Stimulated activated CD8-positive, alpha-beta memory T cell treated with anti-CD3 and anti-CD28 coated beads, Interleukin-12 subunit alpha, Interleukin-12 subunit beta, amount 100 ng/mL, for 24 hours (primary cell): ENCODE measurements around the gene ESRRA.
"Not testable (repeated sequence)": the region's sequence is repeated elsewhere in the genome, so short reads cannot be mapped to it uniquely, and the experiment has no call there.

Experiments
- DNase-seq: peaks from one replicate; pipeline ENCODE4 v3.0.0-alpha.2; 2020; ENCODE audit errors: extremely low read depth

ESRRA gene

DNA sequence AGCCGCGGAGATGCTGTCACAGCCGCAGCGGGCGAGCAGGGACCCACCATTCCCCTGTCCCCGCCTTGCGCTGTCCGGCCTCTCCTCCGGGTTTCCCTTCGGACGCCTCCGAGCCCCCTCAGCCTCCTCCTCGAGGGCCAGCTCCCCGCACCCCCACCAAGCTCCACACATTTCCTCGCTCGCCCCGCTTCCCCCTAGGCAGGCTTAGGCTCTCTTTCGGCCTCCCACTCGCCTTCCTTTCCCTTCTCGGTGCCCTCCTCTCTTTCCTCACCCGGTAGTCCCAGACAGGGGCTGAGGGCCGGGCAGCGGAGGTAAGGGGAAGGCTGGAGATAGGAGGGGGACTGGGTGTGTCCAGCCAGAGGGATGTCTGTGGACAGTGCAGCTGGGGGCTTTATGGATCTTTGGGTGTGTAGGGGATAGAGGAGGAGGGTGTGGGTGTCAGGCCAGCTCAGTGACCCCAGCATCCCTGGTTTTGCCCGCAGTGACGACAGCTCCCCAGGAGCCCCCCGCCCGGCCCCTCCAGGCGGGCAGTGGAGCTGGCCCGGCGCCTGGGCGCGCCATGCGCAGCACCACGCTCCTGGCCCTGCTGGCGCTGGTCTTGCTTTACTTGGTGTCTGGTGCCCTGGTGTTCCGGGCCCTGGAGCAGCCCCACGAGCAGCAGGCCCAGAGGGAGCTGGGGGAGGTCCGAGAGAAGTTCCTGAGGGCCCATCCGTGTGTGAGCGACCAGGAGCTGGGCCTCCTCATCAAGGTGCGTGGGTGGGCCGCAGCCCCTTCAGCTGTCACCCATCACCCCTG is 12.7 kb upstream of the ESRRA start:
- no peak for DNase-seq

GRCh38 chr11:64294774-64295173 is 10.6 kb upstream of the ESRRA start:
- no peak for DNase-seq

DNA sequence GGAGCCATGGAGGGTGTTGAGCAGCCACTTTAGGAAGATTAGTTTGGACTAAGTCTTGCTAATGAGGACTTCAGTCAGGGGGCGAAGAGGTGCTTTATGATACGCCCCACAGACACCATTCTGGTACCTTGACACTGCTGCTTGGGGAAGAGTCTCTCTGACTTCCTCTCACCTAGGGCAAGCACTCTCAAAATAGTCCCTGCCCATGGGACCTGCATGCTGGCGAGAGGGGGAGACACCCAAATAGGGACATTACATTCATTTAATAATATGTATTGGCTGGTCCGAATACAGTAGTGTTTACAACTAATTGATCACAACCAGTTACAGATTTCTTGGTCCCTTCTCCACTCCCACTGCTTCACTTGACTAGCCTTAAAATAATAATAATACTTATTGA is 9.6 kb upstream of the ESRRA start:
- DNase-seq, result no peak

GRCh38 chr11:64296236-64296635 is 9.1 kb upstream of the ESRRA start:
- no peak for DNase-seq

DNA sequence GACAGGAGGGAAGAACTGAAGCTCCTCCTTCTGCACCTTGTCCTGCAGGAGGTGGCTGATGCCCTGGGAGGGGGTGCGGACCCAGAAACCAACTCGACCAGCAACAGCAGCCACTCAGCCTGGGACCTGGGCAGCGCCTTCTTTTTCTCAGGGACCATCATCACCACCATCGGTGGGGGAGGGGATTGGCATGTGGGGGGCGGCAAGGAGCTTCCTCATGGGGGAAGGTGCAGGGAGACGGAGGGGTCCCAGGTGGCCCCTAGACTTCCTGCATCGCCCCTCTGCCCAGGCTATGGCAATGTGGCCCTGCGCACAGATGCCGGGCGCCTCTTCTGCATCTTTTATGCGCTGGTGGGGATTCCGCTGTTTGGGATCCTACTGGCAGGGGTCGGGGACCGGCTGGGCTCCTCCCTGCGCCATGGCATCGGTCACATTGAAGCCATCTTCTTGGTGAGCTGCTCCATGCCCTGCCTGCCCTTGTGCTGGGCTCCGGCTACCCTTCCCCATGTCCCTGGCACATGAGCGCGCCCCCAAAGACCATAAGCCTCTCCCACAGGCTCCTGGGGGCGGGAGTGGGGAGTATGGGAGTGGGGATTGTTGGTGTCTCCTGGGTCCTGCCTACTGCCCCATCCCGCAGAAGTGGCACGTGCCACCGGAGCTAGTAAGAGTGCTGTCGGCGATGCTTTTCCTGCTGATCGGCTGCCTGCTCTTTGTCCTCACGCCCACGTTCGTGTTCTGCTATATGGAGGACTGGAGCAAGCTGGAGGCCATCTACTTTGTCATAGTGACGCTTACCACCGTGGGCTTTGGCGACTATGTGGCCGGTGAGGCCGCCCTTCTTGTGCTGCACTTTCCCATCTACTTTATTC is 8.3 kb upstream of the ESRRA start:
- no peak for DNase-seq

DNA sequence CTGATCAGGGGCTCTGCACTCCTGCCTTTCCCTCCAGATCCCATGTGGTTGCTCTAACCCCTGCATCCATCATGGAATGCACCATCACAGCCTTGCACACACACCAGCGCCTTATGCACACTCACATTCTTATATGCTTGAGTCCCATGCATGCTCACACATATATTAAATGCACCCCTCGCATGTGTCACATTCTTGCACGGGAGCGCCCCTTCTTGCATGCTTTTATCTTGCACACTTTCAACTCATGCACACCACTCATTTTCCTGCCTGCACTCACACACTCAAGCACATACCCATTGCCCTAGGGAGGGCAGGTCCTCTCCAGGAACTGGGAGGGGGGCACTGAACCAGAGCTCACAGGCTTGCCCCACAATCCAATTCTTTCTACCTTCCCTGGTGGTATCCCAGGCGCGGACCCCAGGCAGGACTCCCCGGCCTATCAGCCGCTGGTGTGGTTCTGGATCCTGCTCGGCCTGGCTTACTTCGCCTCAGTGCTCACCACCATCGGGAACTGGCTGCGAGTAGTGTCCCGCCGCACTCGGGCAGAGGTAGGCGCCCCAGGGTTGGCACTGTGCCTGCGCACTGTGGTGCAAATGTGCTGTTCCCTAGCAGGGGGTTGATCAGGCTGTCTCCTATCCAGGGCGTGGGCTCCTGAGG is 7.5 kb upstream of the ESRRA start:
- no peak for DNase-seq

GRCh38 chr11:64298966-64299846 is 6.1 kb upstream of the ESRRA start:
- DNase-seq, result no peak

DNA sequence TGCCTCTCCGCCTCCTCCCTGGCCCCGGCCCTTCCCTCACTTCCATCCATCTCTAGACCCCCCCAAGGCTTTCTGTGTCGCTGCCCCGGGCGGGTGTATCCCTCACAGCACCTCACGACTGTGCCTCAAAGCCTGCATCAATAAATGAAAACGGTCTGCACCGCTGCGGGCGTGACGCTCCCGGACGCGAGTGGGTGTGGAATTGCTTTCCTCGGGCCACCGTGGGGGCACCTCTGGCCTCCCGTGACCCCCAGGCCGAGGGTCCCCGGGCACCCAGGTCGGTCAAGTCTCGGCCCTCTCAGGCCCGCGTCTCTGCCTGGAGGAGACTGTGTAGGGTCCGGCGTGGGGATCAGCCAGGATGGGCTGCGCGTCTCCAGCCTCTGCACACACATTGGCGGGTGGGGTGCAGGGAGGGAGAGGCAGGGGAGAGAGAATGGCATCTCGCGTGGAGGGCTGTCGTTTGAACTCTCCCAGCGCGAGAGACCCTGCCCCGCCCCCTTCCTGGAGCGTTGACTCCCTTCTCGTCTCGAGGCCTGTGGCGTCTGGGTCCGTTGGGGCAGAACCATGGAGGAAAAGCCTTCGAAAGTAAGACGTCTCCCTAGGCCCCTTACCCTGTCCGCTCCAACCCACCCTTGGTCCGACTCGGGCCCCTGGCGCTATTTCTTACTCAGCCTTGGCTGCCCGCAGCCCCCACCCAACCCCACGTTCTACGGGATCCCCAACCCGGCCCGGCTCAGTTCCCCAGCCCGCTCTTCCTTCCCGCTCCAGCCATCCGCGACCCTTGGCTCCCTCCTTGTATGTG is 5.3 kb upstream of the ESRRA start, which contains the start of gene CATSPERZ:
Gene CATSPERZ (plus strand): TSS at position 512 of the 802 bp plus-strand sequence. CDS start 53 bp downstream, at position 565.
- no peak for DNase-seq

DNA sequence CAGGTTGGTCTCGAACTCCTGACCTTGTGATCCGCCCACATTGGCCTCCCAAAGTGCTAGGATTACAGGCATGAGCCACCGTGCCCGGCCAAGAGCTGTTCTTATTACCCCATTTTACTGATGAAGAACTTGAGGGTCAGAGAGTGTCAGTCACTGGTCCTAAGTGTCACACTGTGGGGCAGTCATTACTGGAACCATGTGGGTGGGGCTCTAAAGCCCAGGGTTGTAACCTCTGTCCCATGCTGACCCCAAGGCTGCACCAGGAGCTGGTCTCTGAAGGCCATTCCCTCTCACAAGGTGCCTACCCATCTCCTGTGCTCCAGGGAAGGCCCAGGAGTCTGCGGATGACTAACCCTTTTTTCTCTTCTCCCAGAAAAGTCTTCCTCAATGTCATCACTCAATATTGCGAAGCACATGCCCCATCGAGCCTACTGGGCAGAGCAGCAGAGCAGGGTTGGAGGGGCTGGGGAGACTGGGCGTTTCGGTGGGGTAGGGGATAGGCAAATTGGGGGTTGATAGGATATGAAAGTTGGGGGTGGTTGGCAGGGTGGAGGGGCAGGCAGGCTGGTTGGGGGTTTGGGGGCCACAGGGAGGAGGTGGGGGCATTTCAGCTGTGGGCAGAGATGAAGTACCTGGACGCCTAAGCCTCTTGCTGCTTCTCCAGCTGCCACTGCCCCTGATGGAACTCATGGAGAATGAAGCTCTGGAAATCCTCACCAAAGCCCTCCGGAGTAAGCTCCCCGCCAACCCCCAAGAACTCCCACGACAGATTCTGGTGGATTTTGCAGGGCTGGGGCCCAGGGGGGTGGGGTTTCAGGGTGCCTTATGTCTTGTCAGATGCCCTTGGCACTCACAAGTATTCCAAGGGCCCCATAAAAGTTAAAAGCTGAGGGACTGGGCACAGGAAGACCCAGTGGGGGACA is 2.0 kb upstream of the ESRRA start:
- DNase-seq, result no peak

DNA sequence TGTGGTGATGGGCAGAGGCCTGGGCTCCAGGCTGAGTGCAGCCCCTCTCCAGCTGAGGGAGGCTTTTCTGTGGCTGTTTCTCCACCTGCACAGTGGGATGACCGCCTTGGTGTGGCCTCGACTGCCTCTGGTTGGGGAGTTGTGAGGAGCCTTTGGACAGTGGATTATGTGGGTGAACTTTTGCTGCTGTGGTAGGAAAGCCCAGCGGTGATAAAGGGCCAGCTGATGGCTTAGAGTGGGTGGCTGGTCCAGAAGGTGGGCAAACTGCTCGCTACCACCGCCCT is 1.4 kb upstream of the ESRRA start:
- DNase-seq, result no peak

DNA sequence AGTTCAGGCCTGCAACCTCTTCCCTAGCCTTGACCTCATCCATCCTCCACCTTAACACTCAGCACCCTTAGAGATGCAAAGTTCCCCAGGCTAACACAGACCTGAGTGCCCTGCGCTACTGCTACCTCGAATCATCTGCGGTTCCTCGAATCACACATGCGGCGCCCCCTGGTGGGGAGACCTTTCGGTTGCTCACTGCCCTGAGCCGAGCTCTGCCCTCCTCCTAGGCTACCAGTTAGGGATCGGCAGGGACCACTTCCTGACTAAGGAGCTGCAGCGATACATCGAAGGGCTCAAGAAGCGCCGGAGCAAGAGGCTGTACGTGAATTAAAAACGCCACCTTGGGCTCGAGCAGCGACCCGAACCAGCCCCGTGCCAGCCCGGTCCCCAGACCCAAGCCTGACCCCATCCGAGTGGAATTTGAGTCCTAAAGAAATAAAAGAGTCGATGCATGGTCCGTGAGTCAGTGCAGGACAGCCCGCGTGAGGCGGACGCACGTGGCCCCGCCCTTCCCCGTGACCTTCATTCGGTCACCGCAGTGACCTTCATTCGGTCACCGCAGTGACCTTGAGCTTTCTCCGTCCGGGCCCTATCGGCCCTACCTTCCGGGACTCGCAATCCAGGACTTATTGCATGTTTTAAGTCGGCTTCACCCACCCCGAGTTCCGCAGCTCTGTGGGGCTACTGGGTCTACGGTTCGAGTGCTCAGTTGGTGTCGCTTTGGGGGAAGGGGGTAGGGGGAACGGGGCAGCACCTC is 830 bp upstream of the ESRRA start:
- DNase-seq, result peak; percentile 91

GRCh38 chr11:64305691-64306562 is 603 bp downstream of the ESRRA start:
- DNase-seq, result peak; percentile 42

- no peak for DNase-seq
Measured at GRCh38 chr11:64306563-64306875, 1.2 kb downstream of the ESRRA start.

- DNase-seq, result no peak
Measured at GRCh38 chr11:64306876-64307622, 1.7 kb downstream of the ESRRA start.

DNA sequence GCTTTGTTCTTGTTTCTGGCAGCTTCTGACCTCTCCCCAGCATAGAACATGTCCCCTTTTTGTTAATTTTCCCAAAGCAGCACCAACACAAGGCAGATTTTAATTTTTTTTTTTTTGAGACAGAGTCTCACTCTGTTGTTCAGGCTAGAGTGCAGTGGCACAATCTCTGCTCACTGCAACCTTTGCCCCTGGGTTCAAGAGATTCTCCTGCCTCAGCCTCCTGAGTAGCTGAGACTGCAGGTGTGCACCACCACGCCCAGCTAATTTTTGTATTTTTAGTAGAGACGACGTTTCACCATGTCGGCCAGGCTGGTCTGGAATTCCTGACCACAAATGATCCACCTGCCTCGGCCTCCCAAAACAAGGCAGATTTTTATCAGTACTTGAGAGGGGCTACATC is 2.5 kb downstream of the ESRRA start:
- not testable (repeated sequence) for DNase-seq

DNA sequence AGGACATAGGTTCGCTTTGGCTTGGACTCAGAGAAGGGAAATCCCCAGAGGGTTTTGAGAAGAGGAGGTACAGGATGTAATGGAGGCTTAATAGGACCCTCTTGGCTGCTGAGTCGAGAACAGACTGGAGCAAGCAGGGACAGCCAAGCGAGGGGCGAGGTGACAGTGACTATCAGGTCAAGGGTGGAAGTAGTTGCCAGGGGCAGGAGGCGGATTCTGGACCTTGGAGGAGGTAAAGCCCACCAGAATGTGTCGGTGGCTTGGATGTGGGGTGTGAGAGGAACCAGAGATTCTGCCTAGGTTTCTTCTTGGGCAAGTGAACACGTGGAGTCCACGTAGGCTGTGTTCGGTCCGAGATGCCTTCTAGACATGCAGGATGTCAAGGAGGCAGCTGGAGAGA is 7.6 kb downstream of the ESRRA start:
- no peak for DNase-seq

GRCh38 chr11:64313491-64314145 is 8.3 kb downstream of the ESRRA start:
- DNase-seq, result no peak
